HEK293T (cell line): ENCODE measurements around the gene DIPK1A.

Experiments used
- CTCF ChIA-PET: fragments of 350-600 bp; formaldehyde crosslinking; extraction: SDS; loops from one replicate; lab custom pipeline; 2021; ENCODE audit warnings: antibody characterized with exemption, inconsistent platforms; lab: Yijun Ruan, JAX
- POLR2A ChIA-PET: fragments of 350-600 bp; formaldehyde crosslinking; extraction: SDS; loops from one replicate; lab custom pipeline; 2020; ENCODE audit warnings: antibody characterized with exemption, inconsistent platforms; lab: Yijun Ruan, JAX
- DNase-seq: peaks from one replicate; pipeline ENCODE4 v3.0.0; 2012; ENCODE audit warnings: mixed read lengths; ENCODE audit errors: extremely low spot score
- ARNT ChIP-seq: fragments of 450-650 bp; IDR thresholded peaks from 2 replicates; pipeline ENCODE4 v1.6.1; 2017; ENCODE audit warnings: mild to moderate bottlenecking
- BHLHE40 ChIP-seq: fragments of 450-650 bp; IDR thresholded peaks from 2 replicates; pipeline ENCODE4 v1.6.1; 2016; ENCODE audit warnings: mild to moderate bottlenecking, moderate library complexity, borderline replicate concordance
- CTBP1 ChIP-seq: fragments of 450-650 bp; IDR thresholded peaks from 2 replicates; pipeline ENCODE4 v1.6.1; 2016; ENCODE audit warnings: borderline replicate concordance
- ELF4 ChIP-seq: fragments of 450-650 bp; IDR thresholded peaks from 2 replicates; pipeline ENCODE4 v1.6.1; 2017; ENCODE audit warnings: antibody characterized with exemption
- FOXA1 ChIP-seq: fragments of 450-650 bp; IDR thresholded peaks from 2 replicates; pipeline ENCODE4 v1.6.1; 2016; ENCODE audit warnings: mild to moderate bottlenecking
- FOXK2 ChIP-seq: fragments of 450-650 bp; IDR thresholded peaks from 2 replicates; pipeline ENCODE4 v1.6.1; 2016; ENCODE audit warnings: mild to moderate bottlenecking
- FOXM1 ChIP-seq: fragments of 450-650 bp; IDR thresholded peaks from 2 replicates; pipeline ENCODE4 v1.6.1; 2017; ENCODE audit warnings: mild to moderate bottlenecking, borderline replicate concordance
- HDGF ChIP-seq: fragments of 450-650 bp; IDR thresholded peaks from 2 replicates; pipeline ENCODE4 v1.6.1; 2017; ENCODE audit warnings: antibody characterized with exemption, borderline replicate concordance
- L3MBTL2 ChIP-seq: fragments of 450-650 bp; conservative IDR thresholded peaks from 2 replicates; pipeline ENCODE4 v1.6.1; 2016; ENCODE audit warnings: mild to moderate bottlenecking
- LEF1 ChIP-seq: fragments of 450-650 bp; IDR thresholded peaks from 2 replicates; pipeline ENCODE4 v1.6.1; 2017; ENCODE audit warnings: mild to moderate bottlenecking, borderline replicate concordance
- NFRKB ChIP-seq: fragments of 450-650 bp; IDR thresholded peaks from 2 replicates; pipeline ENCODE4 v1.6.1; 2016; ENCODE audit warnings: mild to moderate bottlenecking, moderate library complexity
- SP1 ChIP-seq: fragments of 450-650 bp; IDR thresholded peaks from 2 replicates; pipeline ENCODE4 v1.6.1; 2017
- SUZ12 ChIP-seq: fragments of 450-650 bp; IDR thresholded peaks from 2 replicates; pipeline ENCODE4 v1.6.1; 2016; ENCODE audit warnings: mild to moderate bottlenecking
- TARDBP ChIP-seq: fragments of 450-650 bp; IDR thresholded peaks from 2 replicates; pipeline ENCODE4 v1.6.1; 2016
- ZNF384 ChIP-seq: fragments of 450-650 bp; IDR thresholded peaks from 2 replicates; pipeline ENCODE4 v1.6.1; 2016
- TF ChIP-seq, protein P1 (sequence below): fragments of 450-650 bp; IDR thresholded peaks from 2 replicates; pipeline ENCODE4 v1.6.1; 2016

DIPK1A gene

GRCh38 chr1:92816732-92817131 lies 144.5 kb downstream of the DIPK1A start:
- no peak for DNase-seq
- TF ChIP-seq LEF1 (no peak), CTBP1 (no peak), HDGF (no peak), FOXK2 (no peak), SP1 (no peak), BHLHE40 (no peak), NFRKB (no peak), ARNT (no peak)
- TF ChIP-seq, protein P1, sequence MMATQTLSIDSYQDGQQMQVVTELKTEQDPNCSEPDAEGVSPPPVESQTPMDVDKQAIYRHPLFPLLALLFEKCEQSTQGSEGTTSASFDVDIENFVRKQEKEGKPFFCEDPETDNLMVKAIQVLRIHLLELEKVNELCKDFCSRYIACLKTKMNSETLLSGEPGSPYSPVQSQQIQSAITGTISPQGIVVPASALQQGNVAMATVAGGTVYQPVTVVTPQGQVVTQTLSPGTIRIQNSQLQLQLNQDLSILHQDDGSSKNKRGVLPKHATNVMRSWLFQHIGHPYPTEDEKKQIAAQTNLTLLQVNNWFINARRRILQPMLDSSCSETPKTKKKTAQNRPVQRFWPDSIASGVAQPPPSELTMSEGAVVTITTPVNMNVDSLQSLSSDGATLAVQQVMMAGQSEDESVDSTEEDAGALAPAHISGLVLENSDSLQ, result no peak
- CTCF ChIA-PET, result interaction anchor here (0.6 to 3.8 kb wide), 3 partner anchors 15 to 885 kb away, joined by 3 to 25 read pairs (median 6); partner anchors contain the start of gene RPL5
- POLR2A ChIA-PET, result interaction anchor here (1.1 kb wide), 1 partner anchor 31 kb away, joined by 3 read pairs; the partner anchor contains the start of gene EVI5

GRCh38 chr1:92808381-92808780 lies 152.9 kb downstream of the DIPK1A start:
- POLR2A ChIA-PET, result no interaction called here
- CTCF ChIA-PET, result interaction anchor here (0.7 kb wide), 1 partner anchor 59 kb away, joined by 3 read pairs; no protein-coding TSS in a partner anchor
- no peak for DNase-seq
- TF ChIP-seq FOXK2, result no peak
- no peak for TF ChIP-seq L3MBTL2
- no peak for TF ChIP-seq BHLHE40
- TF ChIP-seq, protein P1, result no peak
- no peak for TF ChIP-seq ARNT
- no peak for TF ChIP-seq TARDBP
- no peak for TF ChIP-seq NFRKB
- TF ChIP-seq FOXA1, result no peak
- no peak for TF ChIP-seq ELF4
- no peak for TF ChIP-seq FOXM1
- no peak for TF ChIP-seq LEF1
- TF ChIP-seq HDGF, result no peak

- POLR2A ChIA-PET, result interaction anchor here (0.7 to 1.6 kb wide), 5 partner anchors 10 to 916 kb away, joined by 3 to 8 read pairs (median 3); partner anchors contain the start of genes EVI5 and RPL5
- no peak for TF ChIP-seq SP1
- TF ChIP-seq ZNF384, result no peak
- no peak for TF ChIP-seq FOXM1
- no peak for TF ChIP-seq NFRKB
- no peak for TF ChIP-seq SUZ12
- TF ChIP-seq FOXA1, result no peak
- no peak for TF ChIP-seq ELF4
- TF ChIP-seq LEF1, result no peak
- TF ChIP-seq FOXK2, result no peak
- TF ChIP-seq, protein P1, result no peak
- TF ChIP-seq BHLHE40, result no peak
- no peak for TF ChIP-seq HDGF
- TF ChIP-seq TARDBP, result no peak
- no peak for TF ChIP-seq CTBP1
- no peak for TF ChIP-seq ARNT
- TF ChIP-seq L3MBTL2, result no peak
- DNase-seq, result no peak
- CTCF ChIA-PET, result no interaction called here
These were observed 156.0 kb downstream of the DIPK1A start for GRCh38 chr1:92805216-92805615.

- DNase-seq, result peak; percentile 81
- ChIA-PET POLR2A (interaction anchor here (0.7 to 1.6 kb wide), 5 partner anchors 10 to 915 kb away, joined by 3 to 8 read pairs (median 3); partner anchors contain the start of genes EVI5 and RPL5), CTCF (interaction anchor here (0.6 kb wide), 1 partner anchor 659 kb away, joined by 3 read pairs; no protein-coding TSS in a partner anchor)
- no peak for TF ChIP-seq HDGF
- TF ChIP-seq SP1, result no peak
- TF ChIP-seq FOXK2, result no peak
- no peak for TF ChIP-seq NFRKB
- TF ChIP-seq ZNF384, result no peak
- TF ChIP-seq ARNT, result no peak
- TF ChIP-seq FOXM1, result no peak
- no peak for TF ChIP-seq L3MBTL2
- no peak for TF ChIP-seq TARDBP
- TF ChIP-seq, protein P1, result no peak
- no peak for TF ChIP-seq SUZ12
- TF ChIP-seq ELF4, result no peak
- TF ChIP-seq BHLHE40, result no peak
- no peak for TF ChIP-seq FOXA1
- TF ChIP-seq CTBP1, result no peak
- TF ChIP-seq LEF1, result no peak
These were observed 156.5 kb downstream of the DIPK1A start for GRCh38 chr1:92804721-92805201.
